Measurements from ENCODE around the gene TIMP2.

- TF ChIP-seq EP300 (IDR thresholded peaks at IDR 0.05) = no peak
- TF ChIP-seq CTCF (IDR thresholded peaks at IDR 0.05) = no peak
- no peak for TF ChIP-seq POLR2A (IDR thresholded peaks at IDR 0.05)
- TF ChIP-seq POLR2AphosphoS5 (IDR thresholded peaks at IDR 0.05) = no peak
These were observed 32.2 kb downstream of the TIMP2 start for GRCh38 chr17:78892936-78893379.

Data from gastroesophageal sphincter (tissue), 3 donors.